H1 (cell line): ENCODE measurements around the gene LMAN1.

ENCODE experiments used
- CEBPB ChIP-seq: IDR thresholded peaks from 2 replicates; pipeline ENCODE4 v1.6.1; 2012; ENCODE audit warnings: low read depth, low read length
- CTCF ChIP-seq, 3 experiments: IDR thresholded peaks; 1 replicate in 2 of 3; 2 replicates in 1 of 3; pipeline versions ENCODE4 v1.5.1 to v1.6.1; 2011; ENCODE audit warnings: low read length in 3 of 3, mild to moderate bottlenecking in 3 of 3, inconsistent platforms in 2 of 3, low read depth in 1 of 3, moderate library complexity in 1 of 3; ENCODE audit not compliant: insufficient read depth in 1 of 3; ENCODE audit errors: control extremely low read depth in 1 of 3
- MAX ChIP-seq: IDR thresholded peaks from 2 replicates; pipeline ENCODE4 v1.6.1; 2012; ENCODE audit warnings: inconsistent platforms
- SIX5 ChIP-seq: IDR thresholded peaks from 2 replicates; pipeline ENCODE4 v1.6.1; 2011; ENCODE audit warnings: mild to moderate bottlenecking, low read depth, low read length
- SUZ12 ChIP-seq: fragments of 200-600 bp; sonication (generic); IDR thresholded peaks from 2 replicates; pipeline ENCODE4 v1.6.1; 2012; ENCODE audit warnings: mild to moderate bottlenecking, inconsistent platforms, low read length, moderate library complexity, mixed read lengths
- ZNF274 ChIP-seq: IDR thresholded peaks from 2 replicates; pipeline ENCODE4 v1.7.0; 2012; ENCODE audit warnings: low read length, borderline replicate concordance; ENCODE audit errors: extremely low read depth

- TF ChIP-seq CTCF (IDR thresholded peaks at IDR 0.05; ENCODE audit: control extremely low read depth in 1 of 3, insufficient read depth in 1 of 3, low read depth in 1 of 3, low read length in 3 of 3) (no peak), MAX (no peak), SUZ12 (no peak), ZNF274 (no peak), SIX5 (no peak), CEBPB (no peak)
These were observed 1.1 kb downstream of the LMAN1 start for GRCh38 chr18:59357928-59358327.
